KOPT-K1 (cell line): ENCODE results near the gene GAS5.
A peak's percentile ranks its signal among the peaks of the same experiment; 100 is the strongest.

Experiments
- H3K27ac ChIP-seq: fragments of 200-600 bp; sonication (generic); 2 replicates; pipeline ENCODE4 v1.5.1; 2016; ENCODE audit warnings: antibody characterized with exemption, mild to moderate bottlenecking, low read depth, low read length; ENCODE audit not compliant: poor library complexity, severe bottlenecking
- H3K36me3 ChIP-seq: fragments of 200-600 bp; sonication (generic); 2 replicates; pipeline ENCODE4 v1.5.1; 2017; ENCODE audit warnings: antibody characterized with exemption, mild to moderate bottlenecking, low read length, moderate library complexity; ENCODE audit not compliant: insufficient read depth
- H3K9me3 ChIP-seq: fragments of 200-600 bp; sonication (generic); 2 replicates; pipeline ENCODE4 v1.5.1; 2017; ENCODE audit warnings: antibody characterized with exemption, low read length, mild to moderate bottlenecking; ENCODE audit not compliant: insufficient read depth, poor library complexity, severe bottlenecking

The GAS5 gene

DNA sequence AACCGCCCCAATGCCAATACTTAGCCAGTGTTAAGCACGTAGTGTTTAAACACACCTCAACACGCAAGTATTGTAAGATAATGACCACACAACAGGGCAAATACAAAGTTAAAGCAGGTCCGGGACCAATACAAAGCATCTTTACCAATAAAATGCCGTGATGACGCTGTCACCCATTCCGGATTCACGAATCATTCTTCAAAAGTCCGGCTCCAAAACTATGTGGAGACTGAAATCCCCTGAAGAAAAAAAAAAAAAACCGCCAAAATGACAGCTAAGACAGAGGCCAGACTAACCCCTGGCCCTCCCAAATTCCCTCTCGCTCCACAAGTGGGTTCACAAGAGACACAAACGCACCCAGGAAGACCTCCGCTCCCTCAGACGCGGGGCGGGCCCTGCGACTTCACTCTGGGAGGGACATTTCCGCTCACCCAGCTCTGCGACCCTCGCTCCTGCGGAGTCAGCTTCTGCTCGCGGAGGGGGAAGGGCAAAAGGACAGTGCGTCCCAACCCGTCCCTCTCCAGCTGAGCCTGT is 43.9 kb downstream of the GAS5 start:
- H3K36me3 ChIP-seq: peaks cover 39% of the 10 kb centered on the region
- peak overlapping the region; percentile 93 for H3K27ac ChIP-seq
- no peaks in the 10 kb centered on the region for H3K9me3 ChIP-seq

DNA sequence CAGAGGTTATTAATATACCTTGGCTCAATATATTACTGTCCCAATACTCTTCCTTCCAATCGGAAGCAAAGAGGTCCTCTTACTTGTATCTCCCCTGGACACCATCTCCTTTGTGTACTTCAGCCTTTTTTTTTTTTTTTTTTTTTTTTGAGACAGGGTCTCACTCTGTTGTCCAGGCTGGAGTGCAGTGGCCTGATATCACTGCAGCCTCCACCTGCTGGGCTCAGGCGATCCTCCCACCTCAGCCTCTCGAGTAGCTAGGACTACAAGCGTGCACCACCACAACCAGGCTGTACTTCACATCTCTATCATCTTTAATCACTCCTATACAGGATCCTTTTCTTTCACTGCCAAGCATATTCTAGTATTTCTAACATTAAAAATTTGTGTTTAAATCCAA is 46.1 kb downstream of the GAS5 start:
- Histone ChIP-seq H3K9me3 (no peaks in the 10 kb centered on the region), H3K27ac (no peak overlapping the region), H3K36me3 (peaks cover 48% of the 10 kb centered on the region)

DNA sequence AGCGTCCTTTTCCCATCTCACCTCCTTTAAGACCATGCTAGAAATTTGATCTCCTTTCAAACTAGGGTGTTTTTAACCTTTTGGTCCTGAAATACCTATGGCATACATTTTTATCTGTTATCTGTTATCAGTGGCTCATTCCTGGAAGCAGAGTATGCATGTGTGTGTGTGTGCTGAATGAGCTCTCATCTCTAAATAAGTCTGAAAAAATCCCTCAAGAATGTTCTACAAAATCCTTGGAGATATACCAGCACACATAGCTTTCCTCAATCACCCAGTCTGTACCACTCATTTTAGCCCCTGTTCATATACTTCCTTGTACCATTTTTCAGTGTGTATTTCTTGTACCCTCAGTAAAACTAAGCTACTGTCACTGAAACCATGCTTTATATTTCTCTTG is 49.3 kb downstream of the GAS5 start:
- no peak overlapping the region for H3K27ac ChIP-seq
- H3K36me3 ChIP-seq: peaks cover 48% of the 10 kb centered on the region
- H3K9me3 ChIP-seq: peaks cover 14% of the 10 kb centered on the region
